Measurements from ENCODE around the gene ALLC.

ALLC gene

DNA sequence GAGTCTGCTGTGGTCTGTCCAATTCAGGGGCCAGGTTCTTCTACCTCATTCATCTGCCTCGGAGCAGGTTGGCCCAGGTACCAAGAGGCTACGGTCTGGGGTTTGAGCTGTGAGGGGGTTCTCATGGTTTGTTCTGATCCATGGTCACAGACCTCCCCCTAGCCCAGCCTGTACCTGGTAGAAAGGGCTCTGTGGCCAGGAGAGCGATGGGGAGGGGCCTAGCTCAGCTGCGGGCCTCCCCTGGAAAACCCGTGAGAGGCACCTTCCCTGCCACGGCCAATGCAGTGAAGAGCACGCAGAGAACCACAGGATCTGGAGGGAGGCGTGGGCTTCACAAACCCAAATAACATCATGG, 19.6 kb upstream of the ALLC start:
- H3K4me3 ChIP-seq (ENCODE audit: low read depth, low read length) = no peak overlapping the region
- no peak for DNase-seq (ENCODE audit: low read depth)
- TF ChIP-seq, protein P1, sequence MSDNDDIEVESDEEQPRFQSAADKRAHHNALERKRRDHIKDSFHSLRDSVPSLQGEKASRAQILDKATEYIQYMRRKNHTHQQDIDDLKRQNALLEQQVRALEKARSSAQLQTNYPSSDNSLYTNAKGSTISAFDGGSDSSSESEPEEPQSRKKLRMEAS (IDR thresholded peaks at IDR 0.05; ENCODE audit: low read depth, low read length) = no peak
- no peak for TF ChIP-seq POLR2A (IDR thresholded peaks at IDR 0.05; ENCODE audit: extremely low read depth, insufficient read length)
- TF ChIP-seq, protein P2, sequence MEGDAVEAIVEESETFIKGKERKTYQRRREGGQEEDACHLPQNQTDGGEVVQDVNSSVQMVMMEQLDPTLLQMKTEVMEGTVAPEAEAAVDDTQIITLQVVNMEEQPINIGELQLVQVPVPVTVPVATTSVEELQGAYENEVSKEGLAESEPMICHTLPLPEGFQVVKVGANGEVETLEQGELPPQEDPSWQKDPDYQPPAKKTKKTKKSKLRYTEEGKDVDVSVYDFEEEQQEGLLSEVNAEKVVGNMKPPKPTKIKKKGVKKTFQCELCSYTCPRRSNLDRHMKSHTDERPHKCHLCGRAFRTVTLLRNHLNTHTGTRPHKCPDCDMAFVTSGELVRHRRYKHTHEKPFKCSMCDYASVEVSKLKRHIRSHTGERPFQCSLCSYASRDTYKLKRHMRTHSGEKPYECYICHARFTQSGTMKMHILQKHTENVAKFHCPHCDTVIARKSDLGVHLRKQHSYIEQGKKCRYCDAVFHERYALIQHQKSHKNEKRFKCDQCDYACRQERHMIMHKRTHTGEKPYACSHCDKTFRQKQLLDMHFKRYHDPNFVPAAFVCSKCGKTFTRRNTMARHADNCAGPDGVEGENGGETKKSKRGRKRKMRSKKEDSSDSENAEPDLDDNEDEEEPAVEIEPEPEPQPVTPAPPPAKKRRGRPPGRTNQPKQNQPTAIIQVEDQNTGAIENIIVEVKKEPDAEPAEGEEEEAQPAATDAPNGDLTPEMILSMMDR (IDR thresholded peaks at IDR 0.05; ENCODE audit: low read depth, low read length) = no peak
- no peak for TF ChIP-seq MYC (IDR thresholded peaks at IDR 0.05; ENCODE audit: low read depth, low read length)

DNA sequence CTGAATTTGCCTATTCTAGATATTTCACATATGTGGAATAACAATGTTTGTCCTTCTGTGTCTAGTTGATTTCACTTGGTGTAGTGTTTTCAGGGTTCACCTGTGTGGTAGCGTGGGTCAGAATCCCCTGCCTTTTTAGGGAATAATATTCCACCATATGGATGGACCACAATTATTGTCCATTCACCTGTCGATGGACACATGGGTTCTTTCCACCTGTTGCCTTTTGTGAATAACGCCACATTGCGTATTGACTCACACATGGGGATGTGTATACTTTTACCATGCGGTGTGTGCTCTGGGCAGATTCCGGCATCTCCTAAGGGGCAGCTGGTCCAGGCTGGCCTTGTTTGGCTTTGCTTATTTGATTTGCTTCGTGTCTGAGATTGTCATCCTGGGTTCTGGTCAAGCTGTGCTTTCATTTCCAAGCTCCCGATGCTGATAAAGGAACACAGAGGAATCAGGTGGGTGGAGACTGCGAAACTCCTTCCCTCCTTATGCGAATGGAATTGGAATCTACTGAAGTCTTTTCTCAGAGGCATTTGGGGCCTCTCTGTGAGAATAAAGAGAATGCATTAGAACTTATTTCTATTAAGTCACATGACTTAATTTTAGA, 18.9 kb upstream of the ALLC start:
- no peak overlapping the region for H3K4me3 ChIP-seq (ENCODE audit: low read depth, low read length)
- TF ChIP-seq, protein P1 (IDR thresholded peaks at IDR 0.05; ENCODE audit: low read depth, low read length) = no peak
- TF ChIP-seq POLR2A (IDR thresholded peaks at IDR 0.05; ENCODE audit: extremely low read depth, insufficient read length) (no peak), MYC (IDR thresholded peaks at IDR 0.05; ENCODE audit: low read depth, low read length) (no peak)
- TF ChIP-seq, protein P2 (IDR thresholded peaks at IDR 0.05; ENCODE audit: low read depth, low read length) = no peak
- DNase-seq (ENCODE audit: low read depth) = no peak

DNA sequence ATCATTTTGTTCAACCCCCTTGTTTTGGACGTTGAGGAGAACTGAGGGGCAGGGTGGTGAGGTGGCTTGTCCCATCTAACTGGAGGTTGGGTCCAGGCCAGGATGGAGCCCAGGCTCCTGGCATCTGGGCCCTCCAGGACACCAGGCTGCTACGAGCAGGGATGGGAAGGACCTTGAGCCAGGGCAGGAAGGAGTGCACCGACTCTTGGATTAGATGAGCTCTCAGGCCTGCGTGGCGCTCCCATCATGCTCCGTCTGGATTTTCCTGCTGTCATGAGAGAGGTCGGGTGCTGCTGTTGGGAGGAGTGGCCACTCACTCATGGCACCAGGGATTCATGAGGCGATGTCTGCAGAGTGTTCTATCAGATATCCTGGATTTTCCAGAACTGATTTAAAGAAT, 18.3 kb upstream of the ALLC start:
- no peak overlapping the region for H3K4me3 ChIP-seq (ENCODE audit: low read depth, low read length)
- no peak for TF ChIP-seq MYC (IDR thresholded peaks at IDR 0.05; ENCODE audit: low read depth, low read length)
- no peak for DNase-seq (ENCODE audit: low read depth)

DNA sequence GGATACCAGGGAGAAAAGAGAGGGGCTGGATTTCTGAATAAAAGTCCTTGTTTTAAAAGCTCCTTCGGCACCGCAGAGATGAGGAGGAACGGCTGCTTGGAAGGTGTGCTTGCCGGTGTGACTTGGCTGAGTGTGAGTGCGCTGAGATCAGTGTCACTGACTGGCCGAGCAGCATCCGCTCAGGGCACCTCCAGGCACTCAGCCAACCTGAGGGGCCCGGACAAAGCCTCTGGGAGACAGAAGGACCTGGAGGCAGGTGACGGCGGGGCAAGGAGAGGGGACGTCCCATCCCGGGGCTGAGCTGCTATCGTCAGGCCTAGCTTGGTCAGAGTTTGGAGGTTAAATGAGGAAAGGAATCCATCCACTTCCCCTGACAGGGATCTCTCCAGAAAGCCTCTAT, 16.8 kb upstream of the ALLC start:
- TF ChIP-seq, protein P1 (IDR thresholded peaks at IDR 0.05; ENCODE audit: low read depth, low read length) = no peak
- DNase-seq (ENCODE audit: low read depth) = no peak

DNA sequence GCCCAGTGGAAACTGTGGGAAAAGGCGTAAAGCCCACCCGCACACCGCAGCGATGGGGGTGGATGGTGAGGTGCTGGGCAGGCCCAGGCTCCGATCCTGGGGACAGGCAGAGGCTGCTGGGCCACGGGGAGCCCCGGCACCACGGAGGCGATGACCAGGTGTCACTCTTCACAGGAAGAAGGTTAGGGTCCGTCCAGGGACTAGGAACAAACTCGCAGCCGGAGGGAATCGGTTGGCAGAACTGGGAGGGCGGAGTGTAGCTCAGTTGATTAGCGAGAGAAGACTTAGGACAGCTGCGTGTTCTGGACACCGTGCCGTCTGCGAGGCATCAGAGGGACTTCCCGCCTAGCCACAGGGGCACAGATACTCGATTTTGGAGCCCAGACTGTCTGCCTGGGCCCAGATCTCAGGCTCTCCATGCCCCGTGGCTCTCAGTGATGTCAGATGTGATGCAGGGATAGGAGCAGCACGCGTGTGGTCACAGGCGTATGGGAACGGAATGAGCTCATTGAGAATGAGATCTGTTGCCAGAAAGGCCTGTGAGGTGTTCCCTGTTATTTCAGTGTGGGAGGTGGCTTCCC, 16.1 kb upstream of the ALLC start:
- no peak for DNase-seq (ENCODE audit: low read depth)
- H3K4me3 ChIP-seq (ENCODE audit: low read depth, low read length) = no peak overlapping the region
- TF ChIP-seq MYC (IDR thresholded peaks at IDR 0.05; ENCODE audit: low read depth, low read length) = no peak
- TF ChIP-seq, protein P1 (IDR thresholded peaks at IDR 0.05; ENCODE audit: low read depth, low read length) = no peak
- no peak for TF ChIP-seq POLR2A (IDR thresholded peaks at IDR 0.05; ENCODE audit: extremely low read depth, insufficient read length)
- TF ChIP-seq, protein P2 (IDR thresholded peaks at IDR 0.05; ENCODE audit: low read depth, low read length) = no peak

More for the DNA sequence above, 16.8 kb upstream of the ALLC start:
- no peak overlapping the region for H3K4me3 ChIP-seq (ENCODE audit: low read depth, low read length)

DNA sequence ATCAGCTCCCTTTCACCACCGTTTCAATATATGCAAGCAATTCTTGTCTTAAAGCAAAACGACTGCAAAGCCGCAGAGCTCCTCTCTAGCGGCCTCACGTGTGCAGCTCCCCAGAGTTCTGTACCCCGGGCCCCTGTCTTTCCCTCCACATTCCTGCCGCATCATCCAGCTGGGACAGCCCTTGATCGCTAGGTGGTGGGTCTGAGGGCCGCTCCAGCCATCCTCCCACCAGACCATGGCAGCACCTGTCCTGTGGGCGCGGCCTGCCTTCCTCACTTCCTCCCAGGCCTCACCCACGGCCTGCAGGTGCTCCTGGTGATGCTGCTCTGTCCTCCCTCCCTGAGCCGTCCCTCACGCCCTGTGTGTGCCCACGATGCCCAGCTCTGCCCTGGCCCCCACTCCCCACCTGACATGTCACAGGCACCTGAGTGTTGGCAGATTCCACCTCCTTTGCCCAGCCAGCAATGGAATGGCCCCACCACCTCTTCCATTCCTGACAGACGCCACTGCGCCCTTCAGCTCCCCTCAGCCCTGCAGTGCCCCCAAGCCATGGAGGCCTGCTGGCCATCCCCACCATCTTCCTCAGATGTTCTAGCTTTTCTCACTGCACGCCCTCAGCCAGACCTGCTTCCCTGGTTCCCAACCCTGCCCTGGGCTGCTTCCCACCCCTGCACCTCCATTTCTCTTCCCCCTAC, 15.3 kb upstream of the ALLC start:
- TF ChIP-seq MYC (IDR thresholded peaks at IDR 0.05; ENCODE audit: low read depth, low read length) (no peak), POLR2A (IDR thresholded peaks at IDR 0.05; ENCODE audit: extremely low read depth, insufficient read length) (no peak)
- TF ChIP-seq, protein P2 (IDR thresholded peaks at IDR 0.05; ENCODE audit: low read depth, low read length) = no peak
- TF ChIP-seq, protein P1 (IDR thresholded peaks at IDR 0.05; ENCODE audit: low read depth, low read length) = no peak
- H3K4me3 ChIP-seq (ENCODE audit: low read depth, low read length) = no peak overlapping the region
- DNase-seq (ENCODE audit: low read depth) = no peak
